ENCODE results near the gene ZFP36L1. TPM values are rescaled to one million over a fixed set of nuclear protein-coding genes. Genes with fewer than 3 reads are reported as not detected.
A peak's percentile ranks its signal among the peaks of the same experiment; 100 is the strongest.

The ZFP36L1 gene
- total and polyA plus RNA-seq, 8 donors, result 63.7 to 310 (median 175) TPM

GRCh38 chr14:68824207-68824516 lies 31.3 kb upstream of the ZFP36L1 start:
- H3K36me3 ChIP-seq, result no peaks in the 10 kb centered on the region
- no peak for TF ChIP-seq CTCF (IDR thresholded peaks at IDR 0.05)
- ATAC-seq (no peak), FAIRE-seq (no peak), DNase-seq (no peak)
- intact Hi-C loops (cut with DNase I), result loop anchor here in 1 of 3 donors (10.0 kb wide), 1 partner anchor 899 kb away; no protein-coding TSS in a partner anchor
- no peak overlapping the region for H3K4me3 ChIP-seq
- H3K27me3 ChIP-seq, result no peaks in the 10 kb centered on the region
- WGBS, 2 donors, result 98 to 100% methylated on average over 1 of the region's 1 CpG
- no peak overlapping the region for H3K27ac ChIP-seq
- peaks cover 0 to 4% (median 0%) of the 10 kb centered on the region in 3 donors for H3K4me1 ChIP-seq
- no peaks in the 10 kb centered on the region for H3K9me3 ChIP-seq

GRCh38 chr14:68823434-68824206 lies 30.8 kb upstream of the ZFP36L1 start:
- peak in 2 of 4 donors; percentile 26 to 36 for ATAC-seq
- peak in 1 of 6 donors; percentile 26 for DNase-seq
- H3K4me1 ChIP-seq, result peaks cover 0 to 4% (median 0%) of the 10 kb centered on the region in 3 donors
- TF ChIP-seq CTCF (IDR thresholded peaks at IDR 0.05), result no peak
- intact Hi-C loops (cut with DNase I), result loop anchor here in 1 of 3 donors (10.0 kb wide), 1 partner anchor 899 kb away; no protein-coding TSS in a partner anchor
- H3K4me3 ChIP-seq, result no peak overlapping the region
- H3K27ac ChIP-seq, result no peak overlapping the region
- no peaks in the 10 kb centered on the region for H3K27me3 ChIP-seq
- no peaks in the 10 kb centered on the region for H3K9me3 ChIP-seq
- 71 to 76% methylated on average over 6 to 8 of the region's 8 CpGs for WGBS, 2 donors
- no peak for FAIRE-seq
- no peaks in the 10 kb centered on the region for H3K36me3 ChIP-seq

- H3K36me3 ChIP-seq, result no peaks in the 10 kb centered on the region
- peaks cover 0 to 4% (median 0%) of the 10 kb centered on the region in 3 donors for H3K4me1 ChIP-seq
- H3K27me3 ChIP-seq, result no peaks in the 10 kb centered on the region
- WGBS, 2 donors, result 66 to 75% methylated on average over 4 of the region's 4 CpGs
- no peak for DNase-seq
- no peak for FAIRE-seq
- H3K9me3 ChIP-seq, result no peaks in the 10 kb centered on the region
- no peak for ATAC-seq
- no peak overlapping the region for H3K4me3 ChIP-seq
- no peak overlapping the region for H3K27ac ChIP-seq
- TF ChIP-seq CTCF (IDR thresholded peaks at IDR 0.05), result no peak
- intact Hi-C loops (cut with DNase I), result loop anchor here in 1 of 3 donors (10.0 kb wide), 1 partner anchor 898 kb away; no protein-coding TSS in a partner anchor
Measured at GRCh38 chr14:68822926-68823325, 30.1 kb upstream of the ZFP36L1 start.

- 72 to 85% methylated on average over 4 of the region's 4 CpGs for WGBS, 2 donors
- no peak for FAIRE-seq
- H3K9me3 ChIP-seq, result no peaks in the 10 kb centered on the region
- ATAC-seq, result no peak
- H3K4me3 ChIP-seq, result no peak overlapping the region
- peaks cover 0 to 4% (median 0%) of the 10 kb centered on the region in 3 donors for H3K4me1 ChIP-seq
- DNase-seq, result no peak
- no peaks in the 10 kb centered on the region for H3K27me3 ChIP-seq
- no peak for TF ChIP-seq CTCF (IDR thresholded peaks at IDR 0.05)
- intact Hi-C loops (cut with DNase I), result loop anchor here in 1 of 3 donors (10.0 kb wide), 1 partner anchor 897 kb away; no protein-coding TSS in a partner anchor
- H3K36me3 ChIP-seq, result no peaks in the 10 kb centered on the region
- no peak overlapping the region for H3K27ac ChIP-seq
Measured at GRCh38 chr14:68822132-68822651, 29.3 kb upstream of the ZFP36L1 start.
